RWPE2 (cell line): ENCODE measurements around the gene STING1.

Experiments used
- ATAC-seq: fragments of 200-7000 bp; cut with Tn5 transposase; 3 replicates; pipeline ENCODE4 v1.9.1; 2021; ENCODE audit warnings: low read depth
- DNase-seq: peaks from one replicate; pipeline ENCODE4 v3.0.0-alpha.2; 2020; ENCODE audit warnings: low spot score
- H3K27ac ChIP-seq: fragments of 450-650 bp; 2 replicates; pipeline ENCODE4 v1.5.1; 2017; ENCODE audit warnings: mild to moderate bottlenecking; ENCODE audit not compliant: poor library complexity, severe bottlenecking
- H3K27me3 ChIP-seq: fragments of 250-450 bp; sonication (Bioruptor Pico); 2 replicates; pipeline ENCODE4 v1.5.1; 2021; ENCODE audit warnings: mild to moderate bottlenecking, moderate library complexity; ENCODE audit not compliant: insufficient read depth, poor library complexity, severe bottlenecking
- H3K36me3 ChIP-seq: fragments of 250-450 bp; sonication (Bioruptor Pico); 2 replicates; pipeline ENCODE4 v1.5.1; 2020; ENCODE audit warnings: low read depth, mild to moderate bottlenecking, moderate library complexity
- H3K4me1 ChIP-seq: fragments of 250-450 bp; sonication (Bioruptor Pico); 2 replicates; pipeline ENCODE4 v1.5.1; 2021; ENCODE audit warnings: mild to moderate bottlenecking, moderate library complexity; ENCODE audit not compliant: insufficient read depth, poor library complexity, severe bottlenecking
- H3K4me3 ChIP-seq: fragments of 250-450 bp; sonication (Bioruptor Pico); 2 replicates; pipeline ENCODE4 v1.5.1; 2021; ENCODE audit warnings: mild to moderate bottlenecking, moderate library complexity; ENCODE audit not compliant: severe bottlenecking
- H3K9me3 ChIP-seq: fragments of 250-450 bp; sonication (Bioruptor Pico); 2 replicates; pipeline ENCODE4 v1.5.1; 2021; ENCODE audit warnings: mild to moderate bottlenecking, moderate library complexity; ENCODE audit not compliant: severe bottlenecking
- TF ChIP-seq, protein P1 (sequence below): fragments of 450-650 bp; IDR thresholded peaks from one replicate; pipeline ENCODE4 v1.5.1; 2017; ENCODE audit warnings: mild to moderate bottlenecking, moderate library complexity; ENCODE audit not compliant: poor library complexity, severe bottlenecking

The STING1 gene

DNA sequence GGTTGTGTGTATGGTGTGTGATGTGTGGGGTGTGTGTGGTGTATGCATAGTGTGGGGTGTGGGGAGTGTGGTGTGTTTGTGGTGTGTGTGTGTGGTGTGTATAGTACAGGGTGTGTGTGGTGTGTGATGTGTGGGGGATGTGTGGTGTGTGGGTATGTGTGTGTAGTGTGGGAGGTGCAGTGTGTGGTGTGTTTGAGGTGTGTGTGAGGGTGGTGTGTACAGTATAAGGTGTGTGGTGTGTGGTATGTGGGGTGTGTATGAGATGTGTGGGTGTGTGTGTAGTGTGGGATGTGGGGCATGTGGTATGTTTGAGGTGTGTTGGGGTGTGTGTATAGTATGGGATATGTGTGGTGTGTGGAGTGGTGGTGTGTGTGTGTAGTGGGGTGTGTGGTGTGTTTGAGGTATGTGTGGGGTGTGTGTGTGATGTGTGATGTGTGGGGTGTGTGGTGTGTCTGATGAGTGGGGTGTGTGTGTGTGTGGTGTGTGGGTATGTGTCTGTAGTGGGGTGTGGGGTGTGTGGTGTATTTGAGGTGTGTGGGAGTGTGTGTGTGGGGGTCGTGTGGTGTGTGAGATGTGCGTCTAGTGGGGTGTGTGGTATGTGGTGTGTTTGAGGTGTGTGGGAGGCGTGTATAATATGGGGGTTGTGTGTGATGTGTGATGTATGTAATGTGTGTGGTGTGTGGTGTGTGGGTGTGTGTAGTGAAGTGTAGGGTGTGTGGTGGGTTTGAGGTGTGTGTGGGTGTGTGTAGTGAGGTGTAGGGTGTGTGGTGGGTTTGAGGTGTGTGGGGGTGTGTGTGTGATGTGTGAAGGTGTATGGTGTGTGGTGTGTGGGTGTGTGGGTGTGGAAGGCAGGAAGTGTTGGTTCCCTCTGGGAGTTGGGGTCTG, 28.6 kb downstream of the STING1 start:
- Histone ChIP-seq H3K27me3 (no peaks in the 10 kb centered on the region), H3K27ac (no peak overlapping the region), H3K9me3 (no peaks in the 10 kb centered on the region), H3K36me3 (no peaks in the 10 kb centered on the region), H3K4me1 (peaks cover 1% of the 10 kb centered on the region), H3K4me3 (no peak overlapping the region)
- DNase-seq (no peak), ATAC-seq (no peak; the same call in 2 of the 3 replicates)
- TF ChIP-seq, protein P1, sequence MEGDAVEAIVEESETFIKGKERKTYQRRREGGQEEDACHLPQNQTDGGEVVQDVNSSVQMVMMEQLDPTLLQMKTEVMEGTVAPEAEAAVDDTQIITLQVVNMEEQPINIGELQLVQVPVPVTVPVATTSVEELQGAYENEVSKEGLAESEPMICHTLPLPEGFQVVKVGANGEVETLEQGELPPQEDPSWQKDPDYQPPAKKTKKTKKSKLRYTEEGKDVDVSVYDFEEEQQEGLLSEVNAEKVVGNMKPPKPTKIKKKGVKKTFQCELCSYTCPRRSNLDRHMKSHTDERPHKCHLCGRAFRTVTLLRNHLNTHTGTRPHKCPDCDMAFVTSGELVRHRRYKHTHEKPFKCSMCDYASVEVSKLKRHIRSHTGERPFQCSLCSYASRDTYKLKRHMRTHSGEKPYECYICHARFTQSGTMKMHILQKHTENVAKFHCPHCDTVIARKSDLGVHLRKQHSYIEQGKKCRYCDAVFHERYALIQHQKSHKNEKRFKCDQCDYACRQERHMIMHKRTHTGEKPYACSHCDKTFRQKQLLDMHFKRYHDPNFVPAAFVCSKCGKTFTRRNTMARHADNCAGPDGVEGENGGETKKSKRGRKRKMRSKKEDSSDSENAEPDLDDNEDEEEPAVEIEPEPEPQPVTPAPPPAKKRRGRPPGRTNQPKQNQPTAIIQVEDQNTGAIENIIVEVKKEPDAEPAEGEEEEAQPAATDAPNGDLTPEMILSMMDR, result no peak

DNA sequence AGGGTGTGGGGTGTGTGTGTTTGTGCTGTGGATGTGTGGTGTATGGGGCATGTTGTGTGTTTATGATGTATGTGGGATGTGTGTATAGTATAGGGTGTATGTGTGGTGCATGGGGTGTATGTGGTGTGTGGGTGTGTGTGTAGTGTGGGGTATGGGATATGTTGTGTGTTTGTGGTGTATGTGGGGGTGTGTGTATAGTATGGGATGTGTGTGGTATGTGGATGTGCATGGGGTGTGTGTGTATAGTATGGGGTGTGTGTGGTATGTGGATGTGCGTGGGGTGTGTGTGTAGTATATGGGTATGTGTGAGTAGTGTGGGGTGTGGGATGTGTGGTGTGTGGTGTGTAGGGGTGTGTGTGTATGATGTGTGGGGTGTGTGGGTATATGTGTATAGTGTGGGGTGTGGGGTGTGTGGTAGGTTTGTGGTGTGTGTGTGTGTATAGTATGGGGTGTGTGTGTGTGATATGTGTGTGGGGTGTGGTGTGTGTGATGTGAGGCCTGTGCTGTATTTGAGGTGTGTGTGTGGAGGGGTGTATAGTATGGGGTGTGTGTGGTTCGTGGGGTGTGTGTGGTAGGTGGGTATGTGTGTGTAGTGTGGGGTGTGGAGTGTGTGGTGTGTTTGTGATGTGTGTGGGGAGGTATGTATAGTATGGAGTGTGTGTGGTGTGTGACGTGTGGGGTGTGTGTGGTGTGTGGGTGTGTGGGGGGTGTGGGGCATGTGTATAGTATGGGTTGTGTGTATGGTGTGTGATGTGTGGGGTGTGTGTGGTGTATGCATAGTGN, 30.5 kb downstream of the STING1 start:
- Histone ChIP-seq H3K27me3 (no peaks in the 10 kb centered on the region), H3K27ac (no peak overlapping the region), H3K4me3 (no peak overlapping the region), H3K9me3 (no peaks in the 10 kb centered on the region), H3K36me3 (no peaks in the 10 kb centered on the region), H3K4me1 (no peaks in the 10 kb centered on the region)
- no peak for ATAC-seq
- DNase-seq, result no peak
- TF ChIP-seq, protein P1, result no peak

DNA sequence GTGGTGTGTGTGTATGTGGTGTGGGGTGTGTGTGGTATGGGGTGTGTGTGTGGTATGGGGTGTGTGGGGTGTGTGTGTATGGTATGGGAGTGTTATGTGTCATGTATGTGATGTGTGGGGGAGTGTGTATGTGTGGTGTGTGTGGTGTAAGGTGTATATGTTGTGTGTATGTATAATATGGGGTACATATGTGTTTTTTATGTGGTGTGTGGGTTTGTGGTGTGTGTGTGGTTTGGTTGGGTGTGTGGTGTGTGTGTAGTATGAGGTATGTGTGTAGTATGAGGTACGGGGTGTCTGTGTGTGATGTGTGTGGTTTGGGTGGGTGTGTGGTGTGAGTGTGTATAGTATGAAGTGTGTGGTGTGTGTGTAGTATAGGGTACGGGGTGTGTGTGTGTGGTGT, 31.4 kb downstream of the STING1 start:
- TF ChIP-seq, protein P1, result no peak
- H3K4me3 ChIP-seq, result no peak overlapping the region
- H3K27ac ChIP-seq, result no peak overlapping the region
- H3K27me3 ChIP-seq, result no peaks in the 10 kb centered on the region
- ATAC-seq (no peak), DNase-seq (no peak)
- no peaks in the 10 kb centered on the region for H3K36me3 ChIP-seq
- peaks cover under 1% of the 10 kb centered on the region for H3K4me1 ChIP-seq
- H3K9me3 ChIP-seq, result no peaks in the 10 kb centered on the region

DNA sequence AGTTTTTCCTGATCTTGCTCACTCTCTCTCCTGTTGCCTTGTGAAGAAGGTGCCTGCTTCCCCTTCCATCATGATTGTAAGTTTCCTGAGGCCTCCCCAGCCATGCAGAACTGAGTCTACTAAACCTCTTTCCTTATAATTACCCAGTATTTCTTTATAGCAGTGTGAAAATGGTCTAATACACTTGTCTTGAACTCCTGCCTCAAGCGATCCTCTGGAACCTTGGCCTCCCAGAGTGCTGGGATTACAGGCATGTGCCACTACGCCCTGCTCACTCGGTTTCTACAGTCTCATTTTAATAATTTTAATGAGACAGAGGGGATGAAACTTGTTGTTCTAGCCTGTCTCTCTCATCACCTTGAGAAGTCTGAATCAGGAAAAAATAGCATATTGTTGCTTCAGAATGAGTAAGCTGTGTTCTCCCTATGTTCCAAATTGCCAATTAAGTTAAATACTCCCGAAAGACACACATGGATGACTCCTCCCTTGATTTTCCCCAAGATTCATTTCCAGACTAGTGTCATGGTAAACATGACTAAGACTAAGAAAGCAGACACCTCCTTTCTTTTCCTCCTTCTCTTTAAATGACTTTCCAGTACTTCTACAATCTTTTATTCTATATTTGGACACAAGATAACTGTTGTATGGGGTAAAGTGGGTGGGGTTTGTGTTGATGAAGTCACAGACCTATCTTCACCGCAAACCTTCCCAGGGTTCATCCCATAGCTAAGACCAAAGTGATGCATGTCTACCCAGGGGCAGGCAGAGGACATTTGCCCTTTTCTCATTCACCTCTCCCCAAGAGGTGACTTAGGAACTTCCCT, 35.4 kb downstream of the STING1 start:
- H3K27ac ChIP-seq, result no peak overlapping the region
- ATAC-seq, result no peak
- TF ChIP-seq, protein P1, result no peak

More for the DNA sequence above, 35.4 kb downstream of the STING1 start:
- H3K4me3 ChIP-seq, result no peak overlapping the region
- no peaks in the 10 kb centered on the region for H3K36me3 ChIP-seq
- H3K9me3 ChIP-seq, result no peaks in the 10 kb centered on the region
- peaks cover 27% of the 10 kb centered on the region for H3K4me1 ChIP-seq
- DNase-seq, result no peak
- H3K27me3 ChIP-seq, result no peaks in the 10 kb centered on the region
